Measurements from ENCODE around the gene AKR1C2.
"Not testable (repeated sequence)": the region's sequence is repeated elsewhere in the genome, so short reads cannot be mapped to it uniquely, and the experiment has no call there.

Gene AKR1C2

GRCh38 chr10:5003127-5004029, at the start of gene AKR1C2:
TSS of gene AKR1C2 (minus strand) at chr10:5003857. CDS start at chr10:5003835, 22 bp downstream.
- DNase-seq = peak; percentile 2

GRCh38 chr10:5052951-5053500, 49.4 kb upstream of the AKR1C2 start:
- not testable (repeated sequence) for DNase-seq

- DNase-seq = no peak
These were observed 44.4 kb upstream of the AKR1C2 start for GRCh38 chr10:5047912-5048628.

- DNase-seq = not testable (repeated sequence)
These were observed 43.4 kb upstream of the AKR1C2 start for GRCh38 chr10:5047055-5047454.

GRCh38 chr10:5046410-5046809, 42.8 kb upstream of the AKR1C2 start:
- no peak for DNase-seq

- DNase-seq = no peak
These were observed 41.4 kb upstream of the AKR1C2 start for GRCh38 chr10:5045095-5045494.

- peak; percentile 85 for DNase-seq
These were observed 40.1 kb upstream of the AKR1C2 start for GRCh38 chr10:5043716-5044115.

GRCh38 chr10:5042922-5043321, 39.3 kb upstream of the AKR1C2 start:
- DNase-seq = no peak

GRCh38 chr10:5041471-5042023, 37.9 kb upstream of the AKR1C2 start:
- peak; percentile 16 for DNase-seq

GRCh38 chr10:5040781-5041470, 37.3 kb upstream of the AKR1C2 start:
- DNase-seq = no peak

GRCh38 chr10:5040010-5040673, 36.5 kb upstream of the AKR1C2 start:
- no peak for DNase-seq

- DNase-seq = no peak
These were observed 35.1 kb upstream of the AKR1C2 start for GRCh38 chr10:5038733-5039132.

- no peak for DNase-seq
These were observed 34.4 kb upstream of the AKR1C2 start for GRCh38 chr10:5038101-5038500.

GRCh38 chr10:5036511-5036910, 32.9 kb upstream of the AKR1C2 start:
- no peak for DNase-seq

- no peak for DNase-seq
These were observed 31.7 kb upstream of the AKR1C2 start for GRCh38 chr10:5035356-5035755.

- DNase-seq = no peak
These were observed 30.9 kb upstream of the AKR1C2 start for GRCh38 chr10:5034588-5034987.

GRCh38 chr10:5033061-5033778, 29.6 kb upstream of the AKR1C2 start:
- DNase-seq = no peak

- not testable (repeated sequence) for DNase-seq
These were observed 28.8 kb upstream of the AKR1C2 start for GRCh38 chr10:5032444-5032843.

- not testable (repeated sequence) for DNase-seq
These were observed 27.9 kb upstream of the AKR1C2 start for GRCh38 chr10:5031588-5031987.

- no peak for DNase-seq
These were observed 27.3 kb upstream of the AKR1C2 start for GRCh38 chr10:5030989-5031388.

- DNase-seq = peak; percentile 14
These were observed 21.8 kb upstream of the AKR1C2 start for GRCh38 chr10:5025461-5025881.
